AG04449 (cell line): ENCODE results near the gene EVA1A.
"Not testable (repeated sequence)": the region's sequence is repeated elsewhere in the genome, so short reads cannot be mapped to it uniquely, and the experiment has no call there.

Experiments used
- CTCF ChIA-PET: fragments of 350-600 bp; formaldehyde crosslinking; extraction: SDS; loops from one replicate; lab custom pipeline; 2021; ENCODE audit warnings: antibody characterized with exemption; lab: Yijun Ruan, JAX
- POLR2A ChIA-PET: fragments of 400-600, 350-600 bp; formaldehyde crosslinking; extraction: SDS; loops from one replicate; lab custom pipeline; 2020; ENCODE audit warnings: antibody characterized with exemption, inconsistent platforms; lab: Yijun Ruan, JAX
- DNase-seq: peaks from one replicate; pipeline ENCODE4 v3.0.0-alpha.2; 2010; ENCODE audit warnings: low read depth, low spot score
- H3K4me3 ChIP-seq: 2 replicates; pipeline ENCODE4 v1.5.1; 2011; ENCODE audit warnings: low read depth, mild to moderate bottlenecking, control low read depth, low read length
- CTCF ChIP-seq: IDR thresholded peaks from one replicate; pipeline ENCODE4 v1.5.1; 2011; ENCODE audit warnings: mild to moderate bottlenecking, moderate library complexity, low read length, control low read depth, inconsistent platforms; ENCODE audit not compliant: insufficient read depth; ENCODE audit errors: missing control alignments

The EVA1A gene

GRCh38 chr2:75489721-75490120, 71.0 kb downstream of the EVA1A start:
- DNase-seq, result no peak
- POLR2A ChIA-PET, result no interaction called here
- no peak overlapping the region for H3K4me3 ChIP-seq
- no peak for TF ChIP-seq CTCF
- CTCF ChIA-PET, result interaction anchor here (1.4 to 4.3 kb wide), 3 partner anchors 9 to 119 kb away, joined by 3 to 26 read pairs (median 21); no protein-coding TSS in a partner anchor

- TF ChIP-seq CTCF, result no peak
- ChIA-PET CTCF (interaction anchor here (4.0 to 4.3 kb wide), 2 partner anchors 22 to 121 kb away, joined by 21 to 26 read pairs; no protein-coding TSS in a partner anchor), POLR2A (no interaction called here)
- no peak for DNase-seq
- no peak overlapping the region for H3K4me3 ChIP-seq
These were observed 72.6 kb downstream of the EVA1A start for GRCh38 chr2:75488157-75488556.

GRCh38 chr2:75486735-75487134, 74.0 kb downstream of the EVA1A start:
- POLR2A ChIA-PET, DNase-seq, H3K4me3 ChIP-seq: not testable (repeated sequence)
- CTCF ChIA-PET, result interaction anchor here (1.5 to 13.8 kb wide), 3 partner anchors 20 to 141 kb away, joined by 5 to 166 read pairs (median 6); no protein-coding TSS in a partner anchor

- CTCF ChIA-PET, result interaction anchor here (1.3 to 13.8 kb wide), 3 partner anchors 18 to 143 kb away, joined by 3 to 166 read pairs (median 78); no protein-coding TSS in a partner anchor
- DNase-seq, result no peak
- POLR2A ChIA-PET, result no interaction called here
- TF ChIP-seq CTCF, result no peak
- no peak overlapping the region for H3K4me3 ChIP-seq
These were observed 75.9 kb downstream of the EVA1A start for GRCh38 chr2:75484840-75485239.

- ChIA-PET POLR2A (no interaction called here), CTCF (interaction anchor here (1.3 to 13.8 kb wide), 3 partner anchors 17 to 144 kb away, joined by 3 to 166 read pairs (median 78); no protein-coding TSS in a partner anchor)
These were observed 76.9 kb downstream of the EVA1A start for GRCh38 chr2:75483878-75484277.

GRCh38 chr2:75482398-75482797, 78.3 kb downstream of the EVA1A start:
- no peak overlapping the region for H3K4me3 ChIP-seq
- DNase-seq, result no peak
- ChIA-PET POLR2A (interaction anchor here (0.6 kb wide), 1 partner anchor 123 kb away, joined by 4 read pairs; no protein-coding TSS in a partner anchor), CTCF (interaction anchor here (0.8 to 13.8 kb wide), 6 partner anchors 11 to 141 kb away, joined by 3 to 166 read pairs (median 4); no protein-coding TSS in a partner anchor)
- TF ChIP-seq CTCF, result no peak

More at GRCh38 chr2:75483878-75484277, 76.9 kb downstream of the EVA1A start:
- H3K4me3 ChIP-seq, result no peak overlapping the region
- no peak for DNase-seq
- TF ChIP-seq CTCF, result no peak
